Keratinocyte (primary cell): ENCODE measurements around the gene ZNF33B. TPM values are rescaled to one million over a fixed set of nuclear protein-coding genes. Genes with fewer than 3 reads are reported as not detected.

ENCODE experiments used
- DNase-seq: peaks from one replicate; pipeline ENCODE4 v3.0.0-alpha.2; 2011; ENCODE audit warnings: low read depth, missing footprints, low spot score
- FAIRE-seq: peaks from 2 replicates; lab custom pipeline; 2011; peaks lifted over from hg19 to GRCh38; lab: Jason Lieb, UNC
- H2AFZ ChIP-seq: 2 replicates; pipeline ENCODE4 v1.6.0; 2012; ENCODE audit warnings: low read length, control low read depth, inconsistent platforms; ENCODE audit not compliant: control insufficient read depth
- H3K27ac ChIP-seq: 2 replicates; pipeline ENCODE4 v1.5.1; 2011; ENCODE audit warnings: low read length; ENCODE audit not compliant: control insufficient read depth, insufficient read depth
- H3K27me3 ChIP-seq: 3 replicates; pipeline ENCODE4 v1.6.0; 2011; ENCODE audit warnings: low read length; ENCODE audit not compliant: control insufficient read depth, insufficient read depth; ENCODE audit errors: extremely low read depth
- H3K36me3 ChIP-seq, 2 experiments: 2 replicates in 1 of 2; 3 replicates in 1 of 2; pipeline ENCODE4 v1.5.1; 2011; ENCODE audit warnings: low read length in 2 of 2, mild to moderate bottlenecking in 1 of 2; ENCODE audit not compliant: control insufficient read depth in 2 of 2, insufficient read depth in 2 of 2; ENCODE audit errors: extremely low read depth in 1 of 2
- H3K4me1 ChIP-seq: 3 replicates; pipeline ENCODE4 v1.5.1; 2011; ENCODE audit warnings: low read length; ENCODE audit not compliant: control insufficient read depth, insufficient read depth; ENCODE audit errors: extremely low read depth
- H3K4me2 ChIP-seq: 3 replicates; pipeline ENCODE4 v1.6.0; 2011; ENCODE audit warnings: low read depth, low read length; ENCODE audit not compliant: control insufficient read depth, insufficient read depth; ENCODE audit errors: extremely low read depth
- H3K4me3 ChIP-seq, 3 experiments: fragments of 200-600 bp in 1 of 3; sonication (generic) in 1 of 3; 2 replicates in 2 of 3; 3 replicates in 1 of 3; pipeline ENCODE4 v1.5.1; 2011 to 2016; ENCODE audit warnings: low read length in 3 of 3, mild to moderate bottlenecking in 3 of 3, control low read depth in 2 of 3, inconsistent platforms in 1 of 3, low read depth in 1 of 3, mixed read lengths in 1 of 3, mixed run types in 1 of 3, moderate library complexity in 1 of 3; ENCODE audit not compliant: control insufficient read depth in 2 of 3, insufficient read depth in 2 of 3; ENCODE audit errors: extremely low read depth in 1 of 3
- H3K79me2 ChIP-seq: 2 replicates; pipeline ENCODE4 v1.6.0; 2012; ENCODE audit warnings: low read length; ENCODE audit not compliant: control insufficient read depth, insufficient read depth
- H3K9ac ChIP-seq: 3 replicates; pipeline ENCODE4 v1.6.0; 2011; ENCODE audit warnings: low read length; ENCODE audit not compliant: control insufficient read depth, insufficient read depth; ENCODE audit errors: extremely low read depth
- H3K9me1 ChIP-seq: 3 replicates; pipeline ENCODE4 v1.6.0; 2011; ENCODE audit warnings: low read length; ENCODE audit not compliant: control insufficient read depth, insufficient read depth; ENCODE audit errors: extremely low read depth
- H3K9me3 ChIP-seq: 2 replicates; pipeline ENCODE4 v1.5.1; 2012; ENCODE audit warnings: low read depth, low read length; ENCODE audit not compliant: control insufficient read depth
- H4K20me1 ChIP-seq: 3 replicates; pipeline ENCODE4 v1.6.0; 2011; ENCODE audit warnings: low read length; ENCODE audit not compliant: control insufficient read depth, insufficient read depth; ENCODE audit errors: extremely low read depth
- CTCF ChIP-seq, 3 experiments: IDR thresholded peaks in 1 of 3; conservative IDR thresholded peaks in 1 of 3; optimal IDR thresholded peaks in 1 of 3; 2 replicates in 2 of 3; 3 replicates in 1 of 3; pipeline versions ENCODE3 to v1.5.1; 2011; ENCODE audit warnings: low read length in 3 of 3, mild to moderate bottlenecking in 3 of 3, moderate library complexity in 2 of 3, control low read depth in 1 of 3, inconsistent platforms in 1 of 3; ENCODE audit not compliant: insufficient read depth in 2 of 3; ENCODE audit errors: extremely low read depth in 1 of 3
- EZH2 ChIP-seq: IDR thresholded peaks from one replicate; pipeline ENCODE4 v1.6.1; 2012; ENCODE audit warnings: inconsistent platforms, mild to moderate bottlenecking, low read length, moderate library complexity
- dilution Hi-C: fragments of 300-500 bp; cut with MboI; formaldehyde crosslinking; loops from one replicate; pipeline ENCODE4 v1.7.0; 2020; ENCODE audit warnings: low sequenced_read_pairs; ENCODE audit not compliant: extremely low pct_ligation_motif_present
- polyA plus RNA-seq, 5 experiments: library from polyadenylated mRNA; depleted of rRNA in 3 of 5; stranded (reverse) in 3 of 5; stranded (forward) in 1 of 5; unstranded in 1 of 5; fragments of >200 nt; gene quantifications; 1 replicate in 1 of 5; 2 replicates in 3 of 5; 3 replicates in 1 of 5; pipeline versions ENCODE4 v1.2.1 to v1.2.3, GENCODE V29; 2011 to 2012; ENCODE audit warnings: missing spikeins in 2 of 5, low read depth in 1 of 5, low replicate concordance in 1 of 5

Gene ZNF33B
- polyA plus RNA-seq, 1 donor (not counting 4 experiments of a cell fraction or from before 2014, with no cell fraction given) = 9.4 TPM

- Histone ChIP-seq H3K27me3 (no peaks in the 10 kb centered on the region), H3K27ac (no peak overlapping the region), H3K4me2 (no peak overlapping the region), H3K79me2 (peaks cover 12% of the 10 kb centered on the region), H4K20me1 (no peaks in the 10 kb centered on the region), H3K9me3 (no peaks in the 10 kb centered on the region), H3K36me3 (peaks cover 6 to 14% of the 10 kb centered on the region in 2 experiments), H3K4me3 (no peak overlapping the region), H3K4me1 (no peaks in the 10 kb centered on the region), H2AFZ (no peak overlapping the region), H3K9ac (no peak overlapping the region), H3K9me1 (no peaks in the 10 kb centered on the region)
- DNase-seq (no peak), FAIRE-seq (no peak)
- dilution Hi-C loops = no loop called here
- no peak for TF ChIP-seq EZH2
- no peak for TF ChIP-seq CTCF (optimal IDR thresholded peaks at IDR 0.05 in 1 of 3, IDR thresholded peaks at IDR 0.05 in 1 of 3, conservative IDR thresholded peaks at IDR 0.05 in 1 of 3; ENCODE audit: extremely low read depth in 1 of 3, insufficient read depth in 2 of 3, low read length in 3 of 3)
These were observed 14.4 kb downstream of the ZNF33B start for GRCh38 chr10:42623929-42624328.

DNA sequence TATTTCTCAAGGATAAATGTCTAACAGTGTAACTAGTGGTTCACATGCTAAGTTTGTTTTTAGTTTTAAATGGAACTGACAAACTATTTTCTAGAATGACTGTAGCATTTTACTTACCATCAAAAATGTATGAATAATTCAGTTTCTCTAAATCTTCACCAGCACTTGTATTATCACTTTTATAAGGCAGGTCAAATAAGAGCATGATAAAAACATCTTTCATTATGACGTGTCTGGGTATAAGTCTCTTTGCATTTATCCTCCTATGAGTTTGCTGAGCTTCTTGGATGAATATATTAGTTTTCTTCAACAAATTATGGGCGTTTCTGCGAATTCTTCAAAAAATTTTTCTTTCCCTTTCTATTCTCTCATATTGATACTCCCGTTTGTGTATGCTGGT lies 19.9 kb downstream of the ZNF33B start:
- Histone ChIP-seq H2AFZ (no peak overlapping the region), H3K9me3 (no peaks in the 10 kb centered on the region), H3K27me3 (no peaks in the 10 kb centered on the region), H3K4me2 (no peak overlapping the region), H3K79me2 (peaks cover 11% of the 10 kb centered on the region), H3K9me1 (no peaks in the 10 kb centered on the region), H3K4me3 (no peak overlapping the region), H3K4me1 (no peaks in the 10 kb centered on the region), H3K9ac (no peak overlapping the region), H3K27ac (no peak overlapping the region), H3K36me3 (peaks cover 0 to 7% of the 10 kb centered on the region in 2 experiments), H4K20me1 (no peaks in the 10 kb centered on the region)
- FAIRE-seq = no peak
- TF ChIP-seq CTCF (optimal IDR thresholded peaks at IDR 0.05 in 1 of 3, IDR thresholded peaks at IDR 0.05 in 1 of 3, conservative IDR thresholded peaks at IDR 0.05 in 1 of 3; ENCODE audit: extremely low read depth in 1 of 3, insufficient read depth in 2 of 3, low read length in 3 of 3) (no peak), EZH2 (no peak)
- dilution Hi-C loops = no loop called here
- no peak for DNase-seq
